GM19438 (cell line): ENCODE measurements around the gene CFAP65.

Source experiments
- ATAC-seq: cut with Tn5 transposase; IDR thresholded peaks from one replicate; pipeline ENCODE4 v1.9.1; 2021; ENCODE audit warnings: low read depth; ENCODE audit not compliant: unreplicated experiment

Gene CFAP65

DNA sequence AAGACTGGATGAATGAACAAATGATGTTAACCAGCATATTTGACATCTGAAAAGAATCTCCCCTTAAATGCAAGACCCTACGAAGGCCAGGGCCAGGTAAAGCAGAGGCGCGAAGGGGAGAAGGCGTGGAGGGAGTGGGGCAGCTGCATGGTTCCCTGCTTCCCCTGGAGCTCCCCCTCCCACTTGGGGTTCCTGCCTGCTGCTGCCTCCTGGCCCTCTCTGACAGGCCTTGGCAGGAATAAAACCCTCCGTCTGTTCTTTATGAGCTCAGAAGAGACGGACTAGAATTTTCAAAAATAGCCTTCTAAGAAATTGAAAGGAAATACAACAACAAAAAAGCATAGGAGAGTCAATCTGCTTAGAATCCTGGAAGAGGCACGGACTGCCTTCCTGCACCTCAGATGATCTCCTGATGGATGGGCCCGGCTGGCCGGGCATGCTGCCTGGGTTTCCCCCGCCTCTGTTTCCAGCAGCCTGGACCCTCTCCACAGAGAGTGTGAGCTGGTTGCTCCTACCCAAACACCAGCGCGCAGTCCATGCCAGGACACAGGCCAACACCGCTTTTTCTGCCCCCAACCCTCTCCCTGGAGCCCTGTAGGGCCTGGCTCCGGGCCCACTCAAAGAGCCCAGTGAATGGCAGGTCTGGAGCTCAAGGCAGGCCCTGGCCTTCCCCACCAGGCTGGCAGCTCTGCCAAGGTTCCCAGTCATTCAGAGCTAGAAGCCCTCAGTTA lies 23.9 kb downstream of the CFAP65 start:
- ATAC-seq = no peak

DNA sequence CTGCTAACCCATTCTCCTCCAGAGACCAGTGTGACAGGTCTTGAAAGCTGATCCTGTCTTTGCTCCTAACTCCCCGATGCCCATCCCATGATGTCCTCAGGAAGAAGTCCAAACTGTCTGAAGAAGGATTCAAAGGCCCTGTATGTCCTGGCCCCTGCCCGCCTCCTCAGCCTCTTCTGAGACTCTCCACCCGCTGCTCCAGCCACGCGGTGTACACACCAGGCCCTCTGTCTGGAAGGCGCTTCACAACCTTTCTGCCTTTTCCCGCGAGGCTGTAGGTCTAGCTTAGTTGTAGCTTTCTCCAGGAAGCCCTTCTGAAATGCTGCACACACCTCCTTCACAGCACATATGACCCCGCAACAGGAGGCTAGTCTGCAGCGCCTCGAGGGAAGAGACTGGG lies 24.6 kb downstream of the CFAP65 start:
- ATAC-seq = no peak

DNA sequence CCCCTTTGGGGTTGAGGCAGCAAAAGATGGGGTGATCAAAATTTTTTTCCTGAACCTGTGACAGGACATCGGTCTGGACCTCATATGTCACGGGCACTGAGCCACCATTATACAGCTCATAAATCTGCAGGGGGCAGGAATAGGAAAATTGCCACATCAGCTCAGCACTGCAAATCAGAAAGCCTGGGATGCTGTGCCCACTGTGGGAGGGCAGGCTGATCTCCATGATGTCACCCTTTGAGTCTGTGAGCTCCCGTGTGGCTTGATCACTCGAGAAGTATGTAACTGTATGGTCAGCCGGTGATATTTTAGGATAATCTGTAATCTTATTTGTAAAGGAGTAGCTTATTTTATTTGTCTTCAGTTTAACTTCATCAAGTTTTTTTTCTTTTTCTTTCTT lies 30.4 kb downstream of the CFAP65 start:
- no peak for ATAC-seq

DNA sequence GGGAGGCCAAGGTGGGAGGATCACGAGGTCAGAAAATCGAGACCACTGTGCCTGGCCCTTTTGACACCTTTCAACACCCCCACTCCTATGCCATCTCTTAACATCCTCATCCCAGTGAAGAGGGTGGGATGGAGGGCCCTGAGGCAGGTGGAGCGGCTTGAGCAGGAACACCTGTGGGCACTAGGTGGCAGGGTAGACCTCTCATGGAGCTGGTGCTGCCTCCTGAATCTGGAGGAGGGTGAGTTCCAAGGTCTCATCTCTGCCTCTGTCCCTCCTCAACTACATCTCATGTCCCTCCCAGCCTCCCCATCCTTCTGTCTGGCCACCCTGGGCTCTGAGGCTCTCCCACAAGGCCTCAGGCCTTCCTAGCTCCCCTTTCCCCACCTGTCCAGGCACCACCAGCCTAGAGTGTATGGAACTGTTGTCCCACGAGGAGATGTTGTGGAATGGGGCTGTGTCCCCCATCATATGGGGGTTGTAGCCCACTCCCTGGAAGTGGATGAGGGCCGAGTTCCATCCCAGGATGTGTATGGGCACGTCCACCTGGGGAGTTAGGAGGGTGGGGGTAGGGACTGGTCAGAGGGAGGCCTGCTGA lies 31.1 kb downstream of the CFAP65 start:
- no peak for ATAC-seq

DNA sequence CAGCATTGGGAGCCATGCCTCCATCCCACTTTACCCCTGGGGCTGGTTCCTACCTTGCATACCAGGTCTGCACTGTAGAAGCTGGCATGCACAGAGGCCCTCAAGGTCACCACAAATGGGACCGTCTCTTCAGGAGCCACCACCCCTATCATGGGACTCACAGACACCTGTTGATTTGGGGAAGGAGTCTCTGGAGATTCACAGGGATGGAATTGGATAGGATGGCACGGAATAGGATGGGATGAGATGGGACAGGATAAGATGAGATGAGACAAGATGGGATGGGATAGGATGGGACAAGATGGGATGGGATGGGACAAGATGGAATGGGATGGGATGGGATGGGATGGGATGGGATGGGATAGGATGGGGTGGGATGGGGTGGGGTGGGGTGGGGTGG lies 32.0 kb downstream of the CFAP65 start:
- no peak for ATAC-seq

DNA sequence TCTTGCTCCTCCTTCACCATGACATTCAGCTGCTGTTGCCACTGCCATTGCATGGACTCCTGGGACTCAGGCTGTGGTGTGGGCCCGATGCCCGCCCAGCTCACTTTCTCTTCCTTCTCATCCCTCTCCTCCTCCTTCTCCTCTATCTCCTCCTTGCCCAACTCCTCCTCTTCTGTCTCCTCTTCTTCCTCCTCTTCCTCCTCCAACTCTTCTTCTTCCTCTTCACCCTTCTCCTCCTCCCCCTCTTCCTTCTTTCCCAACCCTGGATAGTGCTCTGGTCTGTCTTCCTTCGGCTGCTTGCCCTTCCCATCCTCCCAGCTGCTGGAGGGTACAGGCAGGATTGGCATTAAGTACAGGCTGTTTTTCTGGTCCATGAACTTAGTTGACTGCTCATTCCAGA lies 37.3 kb downstream of the CFAP65 start:
- no peak for ATAC-seq

DNA sequence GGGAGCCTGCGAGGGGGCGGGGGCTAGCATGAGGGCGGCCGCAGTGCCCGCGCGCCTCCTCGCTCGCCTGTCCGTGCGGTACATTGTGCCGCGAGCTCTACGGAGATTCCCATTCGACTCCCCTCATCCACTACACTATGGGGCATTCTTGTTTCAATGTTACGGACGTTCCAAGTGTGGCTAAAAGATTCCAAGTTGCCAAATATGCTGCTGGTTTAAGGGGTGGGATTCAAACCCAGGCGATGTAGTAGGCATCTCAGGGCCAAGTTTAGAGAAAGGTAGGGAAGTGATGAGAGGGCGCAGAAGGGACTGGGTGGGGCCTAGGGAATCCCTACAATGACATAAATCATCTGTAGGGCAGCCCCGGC lies 38.1 kb downstream of the CFAP65 start:
- no peak for ATAC-seq

DNA sequence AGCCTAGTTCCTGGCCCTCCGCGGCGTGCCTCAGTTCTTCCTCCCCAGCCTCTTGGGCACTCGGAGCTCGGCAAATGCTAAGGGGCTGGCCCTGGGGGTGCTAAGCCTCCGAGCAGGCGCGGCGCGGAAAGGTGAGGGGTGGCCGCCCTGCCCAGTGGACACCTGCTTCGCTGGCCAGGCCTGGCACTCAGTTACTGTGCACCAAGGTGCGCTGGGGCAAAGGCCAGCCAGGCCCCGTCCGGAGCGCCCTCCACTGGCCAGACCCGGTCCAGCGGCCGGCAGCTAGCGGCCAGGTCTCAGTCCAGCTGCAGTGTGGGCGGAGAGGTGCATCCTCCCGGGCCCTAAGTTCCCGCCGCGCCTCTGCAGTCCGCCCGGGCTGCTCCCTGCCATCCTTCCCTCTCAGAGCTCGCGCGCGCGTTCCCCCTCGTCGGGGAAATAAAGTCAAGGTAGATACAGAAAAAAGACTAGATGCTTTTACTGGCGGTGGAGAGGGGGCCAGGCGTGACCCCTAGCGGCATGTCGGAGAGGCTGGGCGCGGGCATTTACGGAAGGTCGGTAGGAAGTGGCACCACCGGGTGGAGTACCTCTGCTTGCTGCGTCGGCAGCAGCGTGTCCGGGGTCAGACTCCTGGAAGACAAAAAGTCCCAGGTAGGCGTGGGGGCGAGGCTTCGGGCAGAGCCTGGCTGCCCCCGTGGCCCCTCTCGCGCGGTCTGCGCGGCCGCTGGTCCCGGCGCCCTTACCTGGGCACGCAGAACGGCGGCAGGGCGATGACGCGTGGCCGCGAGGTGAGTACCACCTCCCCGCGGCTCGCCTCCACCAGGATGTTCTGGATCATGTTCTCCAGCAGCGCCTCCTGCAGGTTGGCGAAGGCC lies 38.7 kb downstream of the CFAP65 start:
- ATAC-seq = no peak

DNA sequence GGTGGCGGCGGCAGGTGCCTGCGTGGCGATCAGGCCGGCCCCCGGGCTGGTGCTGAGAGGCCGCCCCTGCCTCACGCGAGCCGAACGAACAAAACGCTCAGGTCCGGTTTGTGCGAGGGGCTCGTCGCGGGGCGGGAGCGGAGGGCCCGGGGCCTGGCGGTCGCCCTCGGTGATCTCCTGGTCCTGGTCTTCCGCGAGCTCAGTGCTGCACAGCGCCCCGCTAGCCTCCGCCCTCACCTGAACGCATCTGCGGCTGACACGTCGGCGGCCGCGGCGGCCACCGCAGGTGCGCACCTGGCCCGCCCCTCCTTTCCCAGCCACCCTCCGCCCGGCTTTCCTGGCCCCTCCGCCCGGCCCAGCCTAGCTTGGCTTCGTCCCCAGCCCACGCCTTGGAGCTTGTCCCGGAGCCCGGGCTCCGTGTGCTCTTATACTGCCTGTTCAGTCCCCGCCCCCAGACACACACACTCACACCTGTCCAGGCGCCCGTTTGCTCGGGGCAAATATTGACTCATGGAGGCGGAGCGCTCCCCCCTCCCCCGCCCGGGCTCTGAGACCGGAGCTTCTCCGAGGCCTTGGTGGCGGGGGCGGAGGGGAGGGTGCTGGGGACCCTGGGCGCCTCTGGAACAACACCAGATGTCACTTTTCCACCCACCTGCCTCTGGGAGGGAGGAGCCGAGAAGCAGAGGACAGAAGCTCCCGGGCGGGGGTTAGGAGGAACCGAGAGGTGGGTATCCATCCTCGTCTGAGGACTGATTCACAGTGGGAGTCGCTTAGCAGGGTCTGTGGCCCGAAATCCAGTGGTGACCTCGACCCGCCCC lies 39.5 kb downstream of the CFAP65 start:
- ATAC-seq = no peak

DNA sequence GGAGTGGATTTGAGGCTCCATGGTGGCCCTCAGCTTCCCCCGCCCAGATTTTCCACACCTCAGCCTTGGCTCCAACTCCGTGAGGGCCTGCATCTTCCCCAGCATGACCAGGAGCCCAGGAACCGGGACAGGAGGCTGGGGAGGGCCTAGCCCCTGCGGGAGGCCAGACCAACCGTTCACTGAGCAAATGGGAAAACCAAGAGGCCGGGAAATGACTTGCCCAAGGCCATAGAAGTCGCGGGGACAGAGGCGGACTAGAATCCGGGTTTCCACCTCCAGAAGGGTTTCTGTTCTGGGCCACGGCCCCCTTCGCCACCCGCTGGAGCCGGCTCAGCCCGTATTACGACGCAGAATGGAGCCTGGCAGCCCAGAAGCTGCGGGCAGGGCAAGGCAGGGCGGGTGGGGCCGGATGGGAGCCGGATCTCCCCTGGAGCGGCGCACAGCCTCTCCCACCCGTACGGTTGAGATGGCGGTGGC lies 40.2 kb downstream of the CFAP65 start:
- no peak for ATAC-seq

DNA sequence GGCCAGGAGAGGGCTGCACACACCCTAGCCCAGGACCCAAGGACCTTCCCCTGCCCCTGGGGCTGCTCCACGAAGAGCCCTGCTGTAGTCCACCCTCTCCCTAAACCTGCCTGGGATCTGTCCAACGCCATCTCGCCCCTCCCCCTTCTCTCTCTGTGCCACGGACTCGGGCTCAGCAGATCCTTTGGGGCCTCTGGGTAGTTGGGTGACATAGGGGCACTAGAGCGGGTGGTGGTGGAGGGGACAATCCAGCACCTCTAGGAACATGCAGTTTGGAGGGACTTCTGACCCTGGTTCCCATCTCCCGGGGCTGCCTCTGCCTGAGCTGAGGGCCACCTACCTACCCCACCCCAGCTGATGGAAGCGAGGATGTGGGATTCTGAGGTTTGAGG lies 40.8 kb downstream of the CFAP65 start:
- no peak for ATAC-seq

DNA sequence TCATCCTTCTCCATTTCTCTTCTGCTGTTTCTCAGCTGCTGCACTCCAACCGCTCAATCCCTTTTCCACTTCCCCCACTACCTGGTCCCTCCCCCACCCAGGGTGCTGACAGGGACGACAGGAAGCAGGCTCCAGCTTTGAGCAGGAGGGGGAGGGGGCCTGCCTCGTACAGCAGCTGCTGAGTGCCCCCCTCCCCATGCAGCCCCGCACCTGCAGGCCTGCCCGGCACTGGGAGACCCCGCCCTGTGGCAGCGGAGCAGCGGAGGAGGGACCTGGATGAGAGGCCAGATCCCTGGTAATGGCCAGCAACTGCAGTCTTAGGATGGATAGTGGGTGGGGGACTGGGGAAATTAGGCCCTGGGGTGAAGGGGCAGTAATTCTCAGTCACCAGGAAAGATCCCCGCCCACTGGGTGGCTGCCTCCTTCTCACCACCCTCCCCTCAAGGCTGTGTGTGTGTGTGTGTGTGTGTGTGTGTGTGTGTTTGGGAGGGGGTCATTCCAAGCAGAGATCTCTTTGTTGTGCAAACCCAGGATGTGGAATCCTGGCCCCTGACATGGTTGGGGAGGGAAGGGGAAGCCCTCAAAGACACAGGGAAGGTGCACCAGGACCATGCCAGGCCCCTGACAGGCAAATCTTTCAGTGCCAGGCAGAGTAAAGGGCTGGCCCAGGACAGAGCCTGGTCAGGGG lies 41.3 kb downstream of the CFAP65 start:
- ATAC-seq = no peak

DNA sequence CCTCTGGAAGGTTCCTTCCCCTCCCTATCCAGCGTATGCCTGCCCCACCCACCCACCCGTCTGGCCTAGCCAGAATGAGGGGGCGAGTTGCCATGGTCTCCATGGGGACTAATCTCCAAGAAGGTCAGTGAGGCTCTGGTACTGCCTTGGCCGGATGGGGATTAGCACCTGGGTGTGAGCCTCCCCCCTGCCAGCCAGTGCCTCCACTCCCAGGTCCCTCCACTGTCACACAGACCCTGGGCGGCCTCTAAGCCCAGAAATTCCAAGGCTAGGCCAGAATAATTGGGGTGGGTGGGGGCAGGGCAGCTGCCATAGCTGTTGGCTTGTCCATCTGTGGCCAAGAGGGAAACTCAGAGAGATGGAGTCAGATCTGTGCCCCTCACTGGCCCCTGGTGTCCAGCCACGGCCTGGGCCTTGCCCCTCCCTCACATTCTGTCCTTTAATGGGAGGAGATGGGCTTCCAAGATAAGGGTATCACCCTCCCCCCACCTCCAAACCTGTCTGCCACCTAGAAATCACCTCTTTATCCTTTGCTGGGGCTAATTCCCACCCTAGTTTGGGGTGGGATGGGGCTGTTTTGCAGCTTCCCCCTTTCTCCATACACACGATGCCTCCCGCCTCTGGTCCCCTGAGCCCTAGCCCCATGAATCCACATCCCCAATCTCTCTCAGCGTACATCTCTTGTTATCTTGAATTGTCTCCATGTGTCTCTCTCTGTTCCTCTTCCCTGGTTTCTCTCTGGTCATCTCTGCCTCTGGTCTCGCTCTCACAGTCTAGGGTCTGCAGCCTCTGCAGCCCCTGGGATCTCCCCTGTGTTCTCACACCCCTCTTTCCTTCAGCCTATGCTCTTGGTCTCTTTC lies 42.1 kb downstream of the CFAP65 start:
- no peak for ATAC-seq

DNA sequence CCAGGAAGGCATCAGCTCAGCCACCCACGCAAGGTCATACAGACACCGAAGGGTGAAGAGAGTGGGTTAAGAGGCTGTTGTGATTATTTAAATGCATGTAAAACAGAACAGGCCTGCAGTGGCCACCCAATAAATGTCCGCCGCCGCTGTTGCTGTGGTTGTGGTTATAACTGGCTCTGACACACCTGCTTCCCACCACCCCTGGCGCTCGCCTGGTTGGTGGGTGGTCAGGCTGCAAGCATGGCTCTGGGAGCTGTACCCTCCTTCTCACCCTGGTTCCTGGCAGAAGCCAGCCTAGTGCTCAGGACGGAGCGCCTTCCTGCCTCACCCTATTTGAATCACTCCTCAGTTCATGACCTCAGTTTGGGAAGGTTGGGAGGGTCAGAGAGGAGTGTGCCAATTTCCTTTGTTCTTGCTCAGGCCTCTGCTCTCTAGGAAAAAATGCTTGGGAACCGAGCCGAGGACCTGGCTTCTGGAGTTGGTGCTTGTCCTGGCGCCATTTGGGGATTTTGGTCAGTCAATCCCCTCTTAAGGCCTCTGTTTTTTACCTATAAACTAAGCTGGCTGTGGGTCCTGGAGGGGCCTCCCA lies 42.8 kb downstream of the CFAP65 start:
- ATAC-seq = no peak

DNA sequence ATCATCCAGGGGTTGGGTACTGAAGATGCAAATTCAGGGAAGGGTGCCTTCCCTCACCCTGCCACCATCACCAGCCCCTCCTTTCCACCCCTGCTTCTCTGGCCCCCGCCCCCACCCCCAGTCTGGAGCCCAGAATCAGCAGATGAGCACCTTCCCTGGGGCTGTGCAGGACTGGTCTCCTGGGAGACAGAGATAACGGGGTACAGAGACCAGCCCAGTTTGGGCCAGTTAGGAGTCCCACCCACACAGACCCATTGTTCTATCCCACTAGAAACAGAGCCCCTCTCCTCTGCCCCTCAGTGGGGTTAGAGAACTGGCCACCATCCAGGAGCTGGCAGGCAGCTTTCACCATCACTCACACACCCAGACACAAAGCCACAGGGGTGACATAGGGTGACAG lies 43.6 kb downstream of the CFAP65 start:
- ATAC-seq = no peak

DNA sequence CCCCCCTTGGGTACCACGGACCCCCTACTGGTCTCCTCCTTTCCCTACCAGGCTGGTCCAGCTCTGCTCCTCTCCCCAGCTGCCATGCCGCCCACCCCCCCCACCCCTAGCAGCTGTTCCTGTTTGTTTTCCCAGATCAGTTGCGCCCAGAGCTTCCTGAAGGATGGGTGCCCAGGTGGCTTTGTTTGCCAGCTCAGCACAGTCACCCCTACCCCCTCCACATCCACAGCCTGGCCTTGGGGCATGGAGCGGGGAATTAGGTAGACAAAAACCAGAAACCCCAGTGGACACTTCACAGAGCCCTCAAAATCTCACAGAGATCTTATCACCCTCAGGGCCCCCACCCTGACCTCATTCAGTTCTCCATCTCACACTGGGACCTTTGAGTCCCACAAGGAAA lies 44.4 kb downstream of the CFAP65 start:
- no peak for ATAC-seq

DNA sequence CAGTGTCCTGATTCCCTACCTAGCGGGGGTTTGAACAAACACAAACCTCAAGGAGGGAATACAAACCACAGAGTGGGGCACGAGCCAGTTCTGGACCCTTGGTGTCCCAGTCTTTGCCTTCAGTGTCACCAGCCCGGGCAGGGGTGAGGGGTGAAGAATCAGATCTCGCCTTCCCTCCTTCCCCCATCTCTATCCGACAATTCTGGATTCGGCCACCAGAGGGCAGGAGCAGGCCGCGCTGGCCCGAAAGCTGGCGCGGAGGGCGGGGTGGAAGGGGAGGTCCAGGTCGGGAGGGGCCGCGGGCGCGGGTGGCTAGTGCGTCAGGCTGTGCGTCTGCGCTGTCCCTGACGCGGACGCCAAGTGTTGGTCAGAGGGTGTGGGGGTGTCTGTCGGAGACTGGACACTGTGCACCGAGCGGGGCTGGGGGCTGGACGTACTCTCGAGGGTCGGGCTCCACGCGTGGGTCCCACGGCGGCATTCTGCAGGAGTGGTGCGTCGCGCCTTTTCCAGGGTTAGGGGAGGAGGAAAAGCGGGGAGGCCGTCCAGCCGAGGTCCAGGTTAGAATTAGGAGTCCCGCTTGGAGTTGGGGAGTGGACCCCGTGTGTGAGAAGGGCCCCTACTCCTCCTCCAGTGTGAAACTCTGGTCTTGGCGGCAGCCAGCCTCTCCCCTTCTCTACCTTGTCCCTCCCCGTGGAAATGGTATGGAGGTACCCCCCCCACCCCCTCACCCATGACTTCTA lies 45.2 kb downstream of the CFAP65 start:
- ATAC-seq = no peak

DNA sequence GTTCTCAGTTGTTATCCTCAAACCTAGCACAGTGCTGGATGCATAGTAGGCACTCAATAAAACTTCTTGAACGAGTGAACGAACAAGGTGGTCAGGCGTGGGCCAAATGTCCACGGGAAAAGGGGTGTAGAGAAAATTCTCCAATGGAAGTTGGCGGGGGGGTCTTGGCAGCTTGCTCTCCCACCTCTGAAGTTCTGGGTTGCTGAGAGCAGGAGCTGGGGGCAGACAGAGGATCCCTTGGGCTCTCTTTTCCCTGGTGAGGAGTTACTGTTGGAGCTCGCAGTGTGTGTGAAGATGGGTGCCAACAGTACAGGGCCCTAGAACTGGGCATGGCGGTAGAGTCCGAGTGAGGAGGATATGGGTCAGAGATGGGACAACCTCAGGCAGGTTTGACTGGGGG lies 45.8 kb downstream of the CFAP65 start:
- ATAC-seq = no peak
